Prostate gland (tissue), 2 donors: ENCODE results near the gene XPNPEP1. TPM values are rescaled to one million over a fixed set of nuclear protein-coding genes. Genes with fewer than 3 reads are reported as not detected.

Experiments used
- DNase-seq: peaks from one replicate; pipeline ENCODE4 v3.0.0-alpha.2; 2019; ENCODE audit warnings: low spot score
- H3K27ac ChIP-seq, 2 donors: fragments of 200-600 bp; sonication (generic); 2 replicates each; pipeline ENCODE4 v1.5.1; 2017 to 2019
- H3K27me3 ChIP-seq: fragments of 200-600 bp; sonication (generic); replicated peaks from 2 replicates; pipeline ENCODE4 v1.5.1; 2019; ENCODE audit not compliant: insufficient read depth
- H3K36me3 ChIP-seq, 2 donors: fragments of 200-600 bp; sonication (generic); 1 replicate in 1 of 2; 2 replicates in 1 of 2; pipeline versions ENCODE4 v1.5.1 to v1.8.1; 2017 to 2019
- H3K4me1 ChIP-seq: fragments of 200-600 bp; sonication (generic); replicated peaks from 2 replicates; pipeline ENCODE4 v1.5.1; 2019
- H3K4me3 ChIP-seq, 2 donors: fragments of 200-600 bp; sonication (generic); 2 replicates each; pipeline ENCODE4 v1.5.1; 2017 to 2019
- H3K9me3 ChIP-seq: fragments of 200-600 bp; sonication (generic); 2 replicates; pipeline ENCODE4 v1.5.1; 2017
- POLR2A ChIP-seq: fragments of 450-650 bp; IDR thresholded peaks from one replicate; pipeline ENCODE4 v1.6.1; 2016; ENCODE audit warnings: antibody characterized with exemption, mild to moderate bottlenecking
- POLR2AphosphoS5 ChIP-seq: sonication (generic); formaldehyde crosslinking; IDR thresholded peaks from one replicate; pipeline ENCODE4 v1.6.1; 2017; ENCODE audit warnings: antibody characterized with exemption
- WGBS: methylation state at CpG from one replicate; pipeline ENCODE4 v1.1.5; 2018; 5-methylcytosine and 5-hydroxymethylcytosine counted together
- intact Hi-C: fragments of 100-400 bp; cut with DNase I; formaldehyde crosslinking; loops from one replicate; pipeline ENCODE4 v1.14.2; 2022
- total RNA-seq, 2 donors: library from RNA; depleted of rRNA; stranded (reverse); fragments of >200 nt; gene quantifications; one replicate each; pipeline ENCODE4 v1.1.0, GENCODE V29; 2016
- TF ChIP-seq, protein P1 (sequence below), 4 experiments: fragments of 200-600 bp in 2 of 4; fragments of 450-650 bp in 2 of 4; sonication (generic) in 2 of 4; IDR thresholded peaks; 1 replicate in 3 of 4; 2 replicates in 1 of 4; pipeline ENCODE4 v1.5.1; 2016 to 2019; ENCODE audit warnings: antibody characterized with exemption in 4 of 4, mild to moderate bottlenecking in 2 of 4, moderate library complexity in 2 of 4

The XPNPEP1 gene
- total RNA-seq, 2 donors from 2014 or later: 53.4 to 64.3 TPM

- no peaks in the 10 kb centered on the region for H3K9me3 ChIP-seq
- H3K4me1 ChIP-seq: no peaks in the 10 kb centered on the region
- WGBS: 74% methylated on average over 10 of the region's 10 CpGs
- H3K27ac ChIP-seq: no peak overlapping the region
- H3K27me3 ChIP-seq: no peaks in the 10 kb centered on the region
- H3K36me3 ChIP-seq: no peaks in the 10 kb centered on the region
- DNase-seq: no peak
- TF ChIP-seq, protein P1, sequence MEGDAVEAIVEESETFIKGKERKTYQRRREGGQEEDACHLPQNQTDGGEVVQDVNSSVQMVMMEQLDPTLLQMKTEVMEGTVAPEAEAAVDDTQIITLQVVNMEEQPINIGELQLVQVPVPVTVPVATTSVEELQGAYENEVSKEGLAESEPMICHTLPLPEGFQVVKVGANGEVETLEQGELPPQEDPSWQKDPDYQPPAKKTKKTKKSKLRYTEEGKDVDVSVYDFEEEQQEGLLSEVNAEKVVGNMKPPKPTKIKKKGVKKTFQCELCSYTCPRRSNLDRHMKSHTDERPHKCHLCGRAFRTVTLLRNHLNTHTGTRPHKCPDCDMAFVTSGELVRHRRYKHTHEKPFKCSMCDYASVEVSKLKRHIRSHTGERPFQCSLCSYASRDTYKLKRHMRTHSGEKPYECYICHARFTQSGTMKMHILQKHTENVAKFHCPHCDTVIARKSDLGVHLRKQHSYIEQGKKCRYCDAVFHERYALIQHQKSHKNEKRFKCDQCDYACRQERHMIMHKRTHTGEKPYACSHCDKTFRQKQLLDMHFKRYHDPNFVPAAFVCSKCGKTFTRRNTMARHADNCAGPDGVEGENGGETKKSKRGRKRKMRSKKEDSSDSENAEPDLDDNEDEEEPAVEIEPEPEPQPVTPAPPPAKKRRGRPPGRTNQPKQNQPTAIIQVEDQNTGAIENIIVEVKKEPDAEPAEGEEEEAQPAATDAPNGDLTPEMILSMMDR (IDR thresholded peaks at IDR 0.05): no peak
- no peak for TF ChIP-seq POLR2AphosphoS5
- no peak for TF ChIP-seq POLR2A
- intact Hi-C loops: loop anchor here (10.0 kb wide), 1 partner anchor 279 kb away; the partner anchor contains the start of gene MXI1
- no peak overlapping the region for H3K4me3 ChIP-seq
These were observed 2.9 kb upstream of the XPNPEP1 start for GRCh38 chr10:109926061-109926745.

- no peaks in the 10 kb centered on the region for H3K4me1 ChIP-seq
- no peak overlapping the region for H3K4me3 ChIP-seq
- no peak for DNase-seq
- H3K36me3 ChIP-seq: no peaks in the 10 kb centered on the region
- intact Hi-C loops: loop anchor here (10.0 kb wide), 1 partner anchor 280 kb away; the partner anchor contains the start of gene MXI1
- no peak overlapping the region for H3K27ac ChIP-seq
- TF ChIP-seq POLR2AphosphoS5: no peak
- no peak for TF ChIP-seq POLR2A
- TF ChIP-seq, protein P1 (IDR thresholded peaks at IDR 0.05): no peak
- H3K9me3 ChIP-seq: no peaks in the 10 kb centered on the region
- no peaks in the 10 kb centered on the region for H3K27me3 ChIP-seq
- 50% methylated on average over 5 of the region's 5 CpGs for WGBS
These were observed 1.8 kb upstream of the XPNPEP1 start for GRCh38 chr10:109924967-109925620.

DNA sequence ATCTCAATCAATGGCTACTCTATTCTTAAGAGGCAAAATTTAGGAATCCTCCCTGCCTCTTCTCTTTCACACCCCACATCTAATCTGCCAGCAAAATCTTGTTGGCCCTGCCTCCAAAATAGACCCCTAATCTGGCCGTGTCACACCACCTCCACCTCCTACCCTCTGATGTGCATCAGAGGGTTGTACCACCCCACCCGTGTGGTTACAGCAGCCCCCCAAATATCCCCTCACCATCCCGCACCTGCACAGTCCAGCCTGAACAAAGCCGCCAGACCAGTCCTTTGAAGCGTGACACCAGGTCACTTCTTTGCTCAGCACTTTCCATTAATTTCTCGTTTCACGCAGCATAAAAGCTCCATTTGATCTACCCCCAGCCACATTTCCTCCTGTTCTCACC, 776 bp upstream of the XPNPEP1 start:
- WGBS: 91% methylated on average over 7 of the region's 7 CpGs
- DNase-seq: no peak
- Histone ChIP-seq H3K27me3 (no peaks in the 10 kb centered on the region), H3K4me1 (no peaks in the 10 kb centered on the region), H3K4me3 (peak overlapping the region in 1 of 2 donors; percentile 92), H3K36me3 (no peaks in the 10 kb centered on the region), H3K27ac (peak overlapping the region; percentile 87 to 93), H3K9me3 (no peaks in the 10 kb centered on the region)
- intact Hi-C loops: loop anchor here (10.0 kb wide), 1 partner anchor 281 kb away; the partner anchor contains the start of gene MXI1
- TF ChIP-seq POLR2AphosphoS5 (no peak), POLR2A (no peak)
- TF ChIP-seq, protein P1 (IDR thresholded peaks at IDR 0.05): no peak

- peak overlapping the region; percentile 87 to 93 for H3K27ac ChIP-seq
- no peaks in the 10 kb centered on the region for H3K9me3 ChIP-seq
- H3K4me1 ChIP-seq: no peaks in the 10 kb centered on the region
- H3K36me3 ChIP-seq: no peaks in the 10 kb centered on the region
- intact Hi-C loops: loop anchor here (2.0 to 10.0 kb wide), 2 partner anchors 84 to 282 kb away; partner anchors contain the start of genes ADD3 and MXI1
- peak overlapping the region; percentile 92 for H3K4me3 ChIP-seq
- no peak for TF ChIP-seq POLR2A
- TF ChIP-seq, protein P1 (IDR thresholded peaks at IDR 0.05): no peak
- TF ChIP-seq POLR2AphosphoS5: no peak
- no peak for DNase-seq
- no peaks in the 10 kb centered on the region for H3K27me3 ChIP-seq
- 13% methylated on average over 7 of the region's 7 CpGs for WGBS
These were observed 844 bp downstream of the XPNPEP1 start for GRCh38 chr10:109922358-109922975.
